ENCODE measurements around the gene RCL1.

GRCh38 chr9:4799033-4799430 is 6.3 kb downstream of the RCL1 start:
- TF ChIP-seq POLR2AphosphoS5 (IDR thresholded peaks at IDR 0.05; ENCODE audit: insufficient read depth, low read depth, low read length) (no peak), JUN (IDR thresholded peaks at IDR 0.05; ENCODE audit: borderline replicate concordance, insufficient read depth, insufficient read length, low read depth) (no peak), MYC (IDR thresholded peaks at IDR 0.05; ENCODE audit: low read depth, low read length) (no peak), GATA2 (IDR thresholded peaks at IDR 0.05; ENCODE audit: insufficient read depth, insufficient read length, low read depth, low read length) (no peak), POLR2A (IDR thresholded peaks at IDR 0.05; ENCODE audit: low read depth, low read length) (no peak), EZH2 (IDR thresholded peaks at IDR 0.05; ENCODE audit: borderline replicate concordance, low read depth, low read length, severe bottlenecking) (no peak)
- TF ChIP-seq, protein P1, sequence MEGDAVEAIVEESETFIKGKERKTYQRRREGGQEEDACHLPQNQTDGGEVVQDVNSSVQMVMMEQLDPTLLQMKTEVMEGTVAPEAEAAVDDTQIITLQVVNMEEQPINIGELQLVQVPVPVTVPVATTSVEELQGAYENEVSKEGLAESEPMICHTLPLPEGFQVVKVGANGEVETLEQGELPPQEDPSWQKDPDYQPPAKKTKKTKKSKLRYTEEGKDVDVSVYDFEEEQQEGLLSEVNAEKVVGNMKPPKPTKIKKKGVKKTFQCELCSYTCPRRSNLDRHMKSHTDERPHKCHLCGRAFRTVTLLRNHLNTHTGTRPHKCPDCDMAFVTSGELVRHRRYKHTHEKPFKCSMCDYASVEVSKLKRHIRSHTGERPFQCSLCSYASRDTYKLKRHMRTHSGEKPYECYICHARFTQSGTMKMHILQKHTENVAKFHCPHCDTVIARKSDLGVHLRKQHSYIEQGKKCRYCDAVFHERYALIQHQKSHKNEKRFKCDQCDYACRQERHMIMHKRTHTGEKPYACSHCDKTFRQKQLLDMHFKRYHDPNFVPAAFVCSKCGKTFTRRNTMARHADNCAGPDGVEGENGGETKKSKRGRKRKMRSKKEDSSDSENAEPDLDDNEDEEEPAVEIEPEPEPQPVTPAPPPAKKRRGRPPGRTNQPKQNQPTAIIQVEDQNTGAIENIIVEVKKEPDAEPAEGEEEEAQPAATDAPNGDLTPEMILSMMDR (IDR thresholded peaks at IDR 0.05; ENCODE audit: extremely low read depth in 1 of 2, insufficient read depth in 1 of 2, low read depth in 1 of 2, low read length in 2 of 2), result no peak
- TF ChIP-seq, protein P2, sequence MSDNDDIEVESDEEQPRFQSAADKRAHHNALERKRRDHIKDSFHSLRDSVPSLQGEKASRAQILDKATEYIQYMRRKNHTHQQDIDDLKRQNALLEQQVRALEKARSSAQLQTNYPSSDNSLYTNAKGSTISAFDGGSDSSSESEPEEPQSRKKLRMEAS (IDR thresholded peaks at IDR 0.05; ENCODE audit: insufficient read depth, insufficient read length), result no peak

Measured in endothelial cell of umbilical vein (primary cell).